ENCODE results near the gene AK9. TPM values are rescaled to one million over a fixed set of nuclear protein-coding genes. Genes with fewer than 3 reads are reported as not detected.
"Not testable (repeated sequence)": the region's sequence is repeated elsewhere in the genome, so short reads cannot be mapped to it uniquely, and the experiment has no call there.

AK9 gene
- total RNA-seq, 1 donor from 2014 or later, result 5.8 TPM

GRCh38 chr6:109623288-109623687, 67.7 kb downstream of the AK9 start:
- DNase-seq, result no peak

- DNase-seq, result no peak
Observed at GRCh38 chr6:109612268-109612667, 78.7 kb downstream of the AK9 start.

- no peak for DNase-seq
Observed at GRCh38 chr6:109611502-109611901, 79.5 kb downstream of the AK9 start.

GRCh38 chr6:109610590-109610989, 80.4 kb downstream of the AK9 start:
- no peak for DNase-seq

- no peak for DNase-seq
Observed at GRCh38 chr6:109609737-109610136, 81.3 kb downstream of the AK9 start.

GRCh38 chr6:109606359-109606758, 84.6 kb downstream of the AK9 start:
- no peak for DNase-seq

GRCh38 chr6:109595998-109596397, 95.0 kb downstream of the AK9 start:
- DNase-seq, result no peak

- DNase-seq, result no peak
Observed at GRCh38 chr6:109580519-109580918, 110.5 kb downstream of the AK9 start.

- no peak for DNase-seq
Observed at GRCh38 chr6:109579361-109579760, 111.6 kb downstream of the AK9 start.

GRCh38 chr6:109569901-109570300, 121.1 kb downstream of the AK9 start:
- DNase-seq, result not testable (repeated sequence)

GRCh38 chr6:109561844-109562243, 129.2 kb downstream of the AK9 start:
- no peak for DNase-seq

GRCh38 chr6:109531446-109531845, 159.6 kb downstream of the AK9 start:
- DNase-seq, result no peak

GRCh38 chr6:109527989-109528388, 163.0 kb downstream of the AK9 start:
- no peak for DNase-seq

- DNase-seq, result peak; percentile 12
Observed at GRCh38 chr6:109526905-109527628, 163.9 kb downstream of the AK9 start.

- no peak for DNase-seq
Observed at GRCh38 chr6:109524129-109524528, 166.9 kb downstream of the AK9 start.

- DNase-seq, result no peak
Observed at GRCh38 chr6:109523478-109523877, 167.5 kb downstream of the AK9 start.

- no peak for DNase-seq
Observed at GRCh38 chr6:109521080-109521479, 169.9 kb downstream of the AK9 start.

GRCh38 chr6:109519647-109520046, 171.4 kb downstream of the AK9 start:
- DNase-seq, result not testable (repeated sequence)

GRCh38 chr6:109516929-109517328, 174.1 kb downstream of the AK9 start:
- DNase-seq, result no peak

GRCh38 chr6:109515781-109516409, 175.1 kb downstream of the AK9 start:
- no peak for DNase-seq

- DNase-seq, result no peak
Observed at GRCh38 chr6:109514946-109515345, 176.1 kb downstream of the AK9 start.

- no peak for DNase-seq
Observed at GRCh38 chr6:109513571-109514071, 177.4 kb downstream of the AK9 start.

GRCh38 chr6:109512271-109512817, 178.7 kb downstream of the AK9 start:
- DNase-seq, result no peak

- DNase-seq, result no peak
Observed at GRCh38 chr6:109511832-109512231, 179.2 kb downstream of the AK9 start.
